ENCODE results near the gene GSTA4.

GRCh38 chr6:52955871-52956270 is 39.2 kb downstream of the GSTA4 start:
- TF ChIP-seq CTCF (conservative IDR thresholded peaks at IDR 0.05): no peak
- TF ChIP-seq ZFX (IDR thresholded peaks at IDR 0.05): no peak

Measured in C4-2B (cell line).